A673 (cell line): ENCODE data around the gene BEST4. TPM values are rescaled to one million over a fixed set of nuclear protein-coding genes. Genes with fewer than 3 reads are reported as not detected.

ENCODE experiments used
- BruUV-seq: library from RNA; stranded (reverse); fragments of 400-500 nt; replicated peaks from 2 replicates; lab custom pipeline; 2021; lab: Mats Ljungman, UMichigan
- CTCF ChIA-PET: fragments of 300-600 bp; sonication (Branson Sonifier 250); formaldehyde crosslinking; loops from one replicate; lab custom pipeline; 2022; ENCODE audit warnings: antibody characterized with exemption; lab: Charles Lee
- POLR2A ChIA-PET: fragments of 300-600 bp; sonication (Branson Sonifier 250); formaldehyde crosslinking; loops from one replicate; lab custom pipeline; 2022; ENCODE audit warnings: antibody characterized with exemption; ENCODE audit not compliant: low non-redundant PET; lab: Charles Lee
- DNase-seq: peaks from one replicate; pipeline ENCODE4 v3.0.0-alpha.2; 2015; ENCODE audit warnings: low spot score
- H3K27ac ChIP-seq: fragments of 200-600 bp; sonication (generic); 2 replicates; pipeline ENCODE4 v1.5.1; 2016; ENCODE audit warnings: mixed run types, low read depth, mild to moderate bottlenecking, mixed read lengths, antibody characterized with exemption, low read length; ENCODE audit not compliant: poor library complexity, severe bottlenecking
- H3K27me3 ChIP-seq: fragments of 200-600 bp; sonication (generic); replicated peaks from 2 replicates; pipeline ENCODE4 v1.6.1; 2017; ENCODE audit warnings: mixed run types, low read depth, mild to moderate bottlenecking, mixed read lengths, antibody characterized with exemption, low read length; ENCODE audit not compliant: insufficient read depth, poor library complexity
- H3K36me3 ChIP-seq: fragments of 200-600 bp; sonication (generic); 2 replicates; pipeline ENCODE4 v1.6.1; 2016; ENCODE audit warnings: mixed run types, mild to moderate bottlenecking, mixed read lengths, antibody characterized with exemption, low read length; ENCODE audit not compliant: insufficient read depth, poor library complexity, severe bottlenecking
- H3K4me1 ChIP-seq: fragments of 200-600 bp; sonication (generic); 2 replicates; pipeline ENCODE4 v1.6.1; 2017; ENCODE audit warnings: mixed run types, mild to moderate bottlenecking, mixed read lengths, antibody characterized with exemption, low read length; ENCODE audit not compliant: insufficient read depth, poor library complexity, severe bottlenecking
- H3K4me3 ChIP-seq: fragments of 200-600 bp; sonication (generic); 2 replicates; pipeline ENCODE4 v1.5.1; 2016; ENCODE audit warnings: low read depth, mixed run types, mild to moderate bottlenecking, mixed read lengths, low read length; ENCODE audit not compliant: poor library complexity, severe bottlenecking
- H3K9me3 ChIP-seq: fragments of 200-600 bp; sonication (generic); 2 replicates; pipeline ENCODE4 v1.6.1; 2016; ENCODE audit warnings: mixed run types, low read depth, mild to moderate bottlenecking, mixed read lengths, antibody characterized with exemption, low read length; ENCODE audit not compliant: poor library complexity, severe bottlenecking
- CTCF ChIP-seq: fragments of 300-800, 200-600 bp; sonication (generic); conservative IDR thresholded peaks from 2 replicates; pipeline ENCODE4 v1.5.1; 2017; ENCODE audit warnings: low read depth, mild to moderate bottlenecking, antibody characterized with exemption, low read length, moderate library complexity, mixed read lengths
- EZH2 ChIP-seq: fragments of 200-600 bp; sonication (generic); IDR thresholded peaks from 2 replicates; pipeline ENCODE4 v1.6.1; 2017; ENCODE audit warnings: borderline replicate concordance, low read depth, mild to moderate bottlenecking, mixed read lengths, antibody characterized with exemption, low read length; ENCODE audit not compliant: poor library complexity, severe bottlenecking
- intact Hi-C: fragments of 100-400 bp; cut with micrococcal nuclease; formaldehyde crosslinking; loops from one replicate; pipeline ENCODE4 v1.10.0; 2022; ENCODE audit not compliant: unreplicated experiment
- total RNA-seq: library from RNA; stranded (reverse); gene quantifications from 2 replicates; pipeline ENCODE4 v1.2.3, GENCODE V29; 2021

BEST4 gene
- total RNA-seq, 1 experiment from 2014 or later: not detected

- peak within 1 kb of the TSS; percentile 98 for H3K27ac ChIP-seq
- H3K9me3 ChIP-seq: no peaks in the 10 kb centered on the region
- no peaks in the 10 kb centered on the region for H3K27me3 ChIP-seq
- peaks cover 9% of the 10 kb centered on the region for H3K36me3 ChIP-seq
- DNase-seq: peak; percentile 87
- peak within 1 kb of the TSS; percentile 41 for H3K4me3 ChIP-seq
- no TSS peak for BruUV-seq
- H3K4me1 ChIP-seq: peaks cover 55% of the 10 kb centered on the region
- TF ChIP-seq EZH2 (no peak), CTCF (no peak)
- POLR2A ChIA-PET: interaction anchor here (1.9 to 2.7 kb wide), 2 partner anchors 8 to 10 kb away, joined by 7 to 18 read pairs; partner anchors contain the start of gene PLK3
- intact Hi-C loops: loop anchor here (10.0 kb wide), 1 partner anchor 497 kb away; no protein-coding TSS in a partner anchor
- CTCF ChIA-PET: interaction anchor here (1.2 kb wide), 1 partner anchor 11 kb away, joined by 3 read pairs; no protein-coding TSS in a partner anchor
Observed at GRCh38 chr1:44808063-44808937, 20.3 kb upstream of the BEST4 start, which contains the start of gene BTBD19. Gene BTBD19 (plus strand): TSS chr1:44808523. CDS start chr1:44808821, 298 bp downstream.

GRCh38 chr1:44807364-44808062 lies 19.5 kb upstream of the BEST4 start:
- Histone ChIP-seq H3K4me1 (peaks cover 55% of the 10 kb centered on the region), H3K9me3 (no peaks in the 10 kb centered on the region), H3K27me3 (no peaks in the 10 kb centered on the region), H3K36me3 (peaks cover 9% of the 10 kb centered on the region), H3K4me3 (no peak overlapping the region), H3K27ac (peak overlapping the region; percentile 98)
- TF ChIP-seq CTCF (no peak), EZH2 (no peak)
- ChIA-PET POLR2A (interaction anchor here (0.5 to 2.7 kb wide), 3 partner anchors 7 to 1248 kb away, joined by 3 to 18 read pairs (median 7); partner anchors contain the start of gene PLK3), CTCF (interaction anchor here (0.6 kb wide), 1 partner anchor 80 kb away, joined by 3 read pairs; no protein-coding TSS in a partner anchor)
- intact Hi-C loops: loop anchor here (10.0 kb wide), 1 partner anchor 497 kb away; no protein-coding TSS in a partner anchor
- TSS peak; percentile 88 for BruUV-seq
- DNase-seq: peak; percentile 97
